PC-9 (cell line): ENCODE results near the gene SLX1A. TPM values are rescaled to one million over a fixed set of nuclear protein-coding genes. Genes with fewer than 3 reads are reported as not detected.
"Not testable (repeated sequence)": the region's sequence is repeated elsewhere in the genome, so short reads cannot be mapped to it uniquely, and the experiment has no call there.

ENCODE experiments used
- BruUV-seq: library from RNA; stranded (reverse); fragments of 400-500 nt; replicated peaks from 2 replicates; lab custom pipeline; 2021; lab: Mats Ljungman, UMichigan
- CTCF ChIA-PET: fragments of 300-600 bp; sonication (Branson Sonifier 250); formaldehyde crosslinking; loops from one replicate; lab custom pipeline; 2022; ENCODE audit warnings: antibody characterized with exemption; lab: Charles Lee
- POLR2A ChIA-PET: fragments of 300-600 bp; sonication (Branson Sonifier 250); formaldehyde crosslinking; loops from one replicate; lab custom pipeline; 2022; ENCODE audit warnings: antibody characterized with exemption; ENCODE audit not compliant: unreplicated experiment; lab: Charles Lee
- DNase-seq, 2 experiments: peaks; one replicate each; pipeline versions ENCODE4 v3.0.0 to v3.0.0-alpha.2; 2015 to 2022; ENCODE audit warnings: mixed read lengths in 1 of 2
- H2AFZ ChIP-seq: fragments of 200-600 bp; sonication (generic); 2 replicates; pipeline ENCODE4 v1.8.1; 2017; ENCODE audit warnings: antibody characterized with exemption
- H3F3A ChIP-seq: fragments of 200-600 bp; sonication (generic); 2 replicates; pipeline ENCODE4 v1.8.1; 2017; ENCODE audit warnings: antibody characterized with exemption, mild to moderate bottlenecking, low read depth; ENCODE audit not compliant: insufficient read depth
- H3K27ac ChIP-seq: fragments of 200-600 bp; sonication (generic); 2 replicates; pipeline ENCODE4 v1.6.1; 2016; ENCODE audit warnings: mixed run types
- H3K27me3 ChIP-seq: fragments of 200-600 bp; sonication (generic); 2 replicates; pipeline ENCODE4 v1.6.1; 2016; ENCODE audit warnings: low read depth, mixed run types; ENCODE audit not compliant: insufficient read depth
- H3K36me3 ChIP-seq: fragments of 200-600 bp; sonication (generic); 2 replicates; pipeline ENCODE4 v1.6.1; 2016; ENCODE audit warnings: low read depth, mixed run types
- H3K4me1 ChIP-seq: fragments of 200-600 bp; sonication (generic); replicated peaks from 2 replicates; pipeline ENCODE4 v1.6.1; 2016; ENCODE audit warnings: mixed run types; ENCODE audit not compliant: insufficient read depth
- H3K4me2 ChIP-seq: fragments of 200-600 bp; sonication (generic); 2 replicates; pipeline ENCODE4 v1.6.1; 2017; ENCODE audit warnings: mixed run types
- H3K4me3 ChIP-seq: fragments of 200-600 bp; sonication (generic); 2 replicates; pipeline ENCODE4 v1.6.1; 2016; ENCODE audit warnings: mixed run types
- H3K79me2 ChIP-seq: fragments of 200-600 bp; sonication (generic); 2 replicates; pipeline ENCODE4 v1.6.1; 2017; ENCODE audit warnings: low read depth, mixed run types
- H3K9me2 ChIP-seq: fragments of 200-600 bp; sonication (generic); 2 replicates; pipeline ENCODE4 v1.8.1; 2017; ENCODE audit warnings: mild to moderate bottlenecking; ENCODE audit not compliant: insufficient read depth
- H3K9me3 ChIP-seq: fragments of 200-600 bp; sonication (generic); 2 replicates; pipeline ENCODE4 v1.8.1; 2016; ENCODE audit warnings: low read depth; ENCODE audit not compliant: insufficient read depth
- H4K20me1 ChIP-seq: fragments of 200-600 bp; sonication (generic); 2 replicates; pipeline ENCODE4 v1.8.1; 2017; ENCODE audit not compliant: insufficient read depth
- EZH2 ChIP-seq: fragments of 200-600 bp; sonication (generic); IDR thresholded peaks from 2 replicates; pipeline ENCODE4 v1.8.0; 2017; ENCODE audit warnings: antibody characterized with exemption, low read depth
- intact Hi-C: fragments of 100-400 bp; cut with micrococcal nuclease; formaldehyde crosslinking; loops from one replicate; pipeline ENCODE4 v1.10.0; 2022; ENCODE audit not compliant: unreplicated experiment
- total RNA-seq: library from RNA; stranded (reverse); gene quantifications from 2 replicates; pipeline ENCODE4 v1.2.3, GENCODE V29; 2021
- TF ChIP-seq, protein P1 (sequence below): fragments of 200-600 bp; sonication (generic); conservative IDR thresholded peaks from 2 replicates; pipeline ENCODE4 v1.6.1; 2017; ENCODE audit warnings: mixed run types, antibody characterized with exemption, mild to moderate bottlenecking, moderate library complexity

The SLX1A gene
- total RNA-seq, 1 experiment from 2014 or later: 100 TPM

DNA sequence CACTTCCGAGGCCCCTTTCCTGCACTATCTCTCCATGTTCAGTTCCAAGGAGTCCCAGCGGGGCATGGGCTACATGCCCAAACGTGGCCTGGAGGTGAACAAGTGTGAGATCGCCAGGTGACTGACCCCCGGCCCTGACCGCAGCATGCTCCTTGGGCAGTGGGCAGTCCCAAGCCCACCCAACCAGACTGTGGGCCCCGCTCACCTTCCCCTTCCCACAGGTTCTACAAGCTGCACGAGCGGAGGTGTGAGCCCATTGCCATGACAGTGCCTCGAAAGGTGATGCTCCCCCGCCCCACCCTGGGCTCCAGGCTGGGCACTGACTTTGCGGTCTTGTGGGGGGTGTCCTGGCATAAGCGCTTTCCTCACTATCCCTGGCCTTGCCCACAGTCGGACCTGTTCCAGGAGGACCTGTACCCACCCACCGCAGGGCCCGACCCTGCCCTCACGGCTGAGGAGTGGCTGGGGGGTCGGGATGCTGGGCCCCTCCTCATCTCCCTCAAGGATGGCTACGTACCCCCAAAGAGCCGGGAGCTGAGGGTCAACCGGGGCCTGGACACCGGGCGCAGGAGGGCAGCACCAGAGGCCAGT is 5.6 kb upstream of the SLX1A start:
- H3K4me2 ChIP-seq: no peak overlapping the region
- no peaks in the 10 kb centered on the region for H3K9me3 ChIP-seq
- no peak for DNase-seq
- H3K4me1 ChIP-seq: no peaks in the 10 kb centered on the region
- BruUV-seq: no TSS peak
- no peak overlapping the region for H3K4me3 ChIP-seq
- intact Hi-C loops: no loop called here
- no peaks in the 10 kb centered on the region for H3K79me2 ChIP-seq
- POLR2A ChIA-PET: no interaction called here
- H3F3A ChIP-seq: peaks cover 12% of the 10 kb centered on the region; the same call in 1 of the 2 replicates
- H4K20me1 ChIP-seq: no peaks in the 10 kb centered on the region
- no peak for TF ChIP-seq EZH2
- TF ChIP-seq, protein P1, sequence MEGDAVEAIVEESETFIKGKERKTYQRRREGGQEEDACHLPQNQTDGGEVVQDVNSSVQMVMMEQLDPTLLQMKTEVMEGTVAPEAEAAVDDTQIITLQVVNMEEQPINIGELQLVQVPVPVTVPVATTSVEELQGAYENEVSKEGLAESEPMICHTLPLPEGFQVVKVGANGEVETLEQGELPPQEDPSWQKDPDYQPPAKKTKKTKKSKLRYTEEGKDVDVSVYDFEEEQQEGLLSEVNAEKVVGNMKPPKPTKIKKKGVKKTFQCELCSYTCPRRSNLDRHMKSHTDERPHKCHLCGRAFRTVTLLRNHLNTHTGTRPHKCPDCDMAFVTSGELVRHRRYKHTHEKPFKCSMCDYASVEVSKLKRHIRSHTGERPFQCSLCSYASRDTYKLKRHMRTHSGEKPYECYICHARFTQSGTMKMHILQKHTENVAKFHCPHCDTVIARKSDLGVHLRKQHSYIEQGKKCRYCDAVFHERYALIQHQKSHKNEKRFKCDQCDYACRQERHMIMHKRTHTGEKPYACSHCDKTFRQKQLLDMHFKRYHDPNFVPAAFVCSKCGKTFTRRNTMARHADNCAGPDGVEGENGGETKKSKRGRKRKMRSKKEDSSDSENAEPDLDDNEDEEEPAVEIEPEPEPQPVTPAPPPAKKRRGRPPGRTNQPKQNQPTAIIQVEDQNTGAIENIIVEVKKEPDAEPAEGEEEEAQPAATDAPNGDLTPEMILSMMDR: no peak
- H3K9me2 ChIP-seq: no peaks in the 10 kb centered on the region
- H3K27ac ChIP-seq: no peak overlapping the region
- CTCF ChIA-PET: interaction anchor here (0.6 kb wide), 1 partner anchor 218 kb away, joined by 3 read pairs; no protein-coding TSS in a partner anchor
- no peak overlapping the region for H2AFZ ChIP-seq
- no peaks in the 10 kb centered on the region for H3K36me3 ChIP-seq
- no peaks in the 10 kb centered on the region for H3K27me3 ChIP-seq

DNA sequence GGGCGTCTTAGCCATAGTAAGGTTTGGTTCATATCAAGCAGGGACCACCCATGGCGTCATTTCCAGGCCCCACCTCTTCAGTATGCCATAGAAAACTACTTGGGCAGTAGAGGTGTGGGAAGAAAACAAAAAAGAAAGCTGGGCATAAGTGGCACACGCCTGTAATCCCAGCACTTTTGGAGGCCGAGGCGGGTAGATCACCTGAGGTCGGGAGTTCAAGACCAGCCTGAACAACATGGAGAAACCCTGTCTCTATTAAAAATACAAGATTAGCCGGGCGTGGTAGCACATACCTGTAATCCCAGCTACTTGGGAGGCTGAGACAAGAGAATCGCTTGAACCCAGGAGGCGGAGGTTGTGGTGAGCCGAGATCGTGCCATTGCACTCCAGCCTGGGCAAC is 2.5 kb upstream of the SLX1A start:
- H3K27me3 ChIP-seq, H3K4me2 ChIP-seq, POLR2A ChIA-PET, DNase-seq, H2AFZ ChIP-seq, H3K4me1 ChIP-seq, H3K79me2 ChIP-seq, H3F3A ChIP-seq, BruUV-seq, H4K20me1 ChIP-seq, intact Hi-C loops, H3K4me3 ChIP-seq, H3K9me2 ChIP-seq, CTCF ChIA-PET, H3K9me3 ChIP-seq, H3K36me3 ChIP-seq, H3K27ac ChIP-seq: not testable (repeated sequence)

DNA sequence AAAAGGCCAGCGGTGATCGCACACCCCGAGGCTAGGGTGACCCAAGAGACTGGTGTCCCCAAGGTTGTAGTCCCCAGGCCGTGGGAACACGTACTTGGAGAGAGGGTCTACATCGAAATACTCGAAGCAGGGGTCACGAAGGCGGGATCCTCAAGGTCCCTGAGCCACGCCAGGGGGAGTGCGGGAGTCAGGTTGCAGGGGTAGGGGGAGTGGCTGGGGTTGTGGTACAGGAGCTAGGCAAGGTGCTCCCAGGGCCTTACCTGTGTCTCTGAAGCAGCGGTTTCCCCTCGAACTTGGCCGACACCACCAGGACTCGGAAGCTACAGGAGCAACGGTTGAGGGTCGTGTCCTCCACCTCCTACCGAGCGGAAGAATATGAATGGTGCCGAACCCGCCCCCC is 577 bp upstream of the SLX1A start:
- H3K27ac ChIP-seq, intact Hi-C loops, H3K9me3 ChIP-seq, H3K4me2 ChIP-seq, POLR2A ChIA-PET, H4K20me1 ChIP-seq, DNase-seq, H3K79me2 ChIP-seq, H2AFZ ChIP-seq, CTCF ChIA-PET, H3K36me3 ChIP-seq, H3K4me3 ChIP-seq, H3F3A ChIP-seq, H3K4me1 ChIP-seq, H3K9me2 ChIP-seq, H3K27me3 ChIP-seq: not testable (repeated sequence)
- BruUV-seq: TSS peak; percentile 57

DNA sequence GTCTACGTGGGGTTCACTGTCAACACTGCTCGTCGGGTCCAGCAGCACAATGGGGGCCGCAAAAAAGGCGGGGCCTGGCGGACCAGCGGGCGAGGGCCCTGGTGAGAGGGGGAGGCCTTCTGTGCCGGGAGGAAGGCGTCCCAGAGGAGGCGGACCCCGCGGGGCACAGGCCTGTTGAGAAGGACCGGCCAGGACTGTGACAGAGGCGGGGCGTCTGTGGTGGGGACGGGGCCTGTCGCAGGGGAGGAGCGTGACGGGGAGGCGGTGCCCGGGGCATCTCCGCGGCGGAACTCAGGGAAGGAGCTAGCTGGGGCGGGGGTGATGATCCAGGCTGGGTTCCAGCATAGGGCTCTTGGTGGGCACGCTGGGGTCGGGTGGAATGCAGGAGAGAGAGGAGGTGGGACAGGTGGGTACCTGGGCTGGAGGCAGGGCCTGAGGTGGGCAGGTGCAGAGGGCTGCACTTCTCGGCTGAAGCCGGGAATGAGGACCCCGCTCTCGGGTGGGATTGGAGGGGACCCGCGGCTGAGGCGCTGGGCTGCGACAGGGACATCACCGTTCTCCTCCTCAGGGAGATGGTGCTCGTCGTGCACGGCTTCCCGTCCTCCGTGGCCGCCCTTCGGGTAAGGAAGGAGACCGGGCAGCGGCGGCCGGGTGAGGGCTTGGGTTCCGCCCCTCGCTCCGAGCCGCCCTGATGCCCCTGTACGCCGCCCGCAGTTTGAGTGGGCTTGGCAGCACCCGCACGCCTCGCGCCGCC is 674 bp downstream of the SLX1A start:
- H2AFZ ChIP-seq, H3K9me3 ChIP-seq, intact Hi-C loops, H3K27me3 ChIP-seq, H3K4me1 ChIP-seq, H3K27ac ChIP-seq, H3F3A ChIP-seq, H3K9me2 ChIP-seq, POLR2A ChIA-PET, H3K36me3 ChIP-seq, CTCF ChIA-PET, H4K20me1 ChIP-seq, H3K79me2 ChIP-seq, DNase-seq: not testable (repeated sequence)
- Histone ChIP-seq H3K4me2 (peak overlapping the region; percentile 82), H3K4me3 (peak overlapping the region; percentile 66)
- BruUV-seq: TSS peak; percentile 90

DNA sequence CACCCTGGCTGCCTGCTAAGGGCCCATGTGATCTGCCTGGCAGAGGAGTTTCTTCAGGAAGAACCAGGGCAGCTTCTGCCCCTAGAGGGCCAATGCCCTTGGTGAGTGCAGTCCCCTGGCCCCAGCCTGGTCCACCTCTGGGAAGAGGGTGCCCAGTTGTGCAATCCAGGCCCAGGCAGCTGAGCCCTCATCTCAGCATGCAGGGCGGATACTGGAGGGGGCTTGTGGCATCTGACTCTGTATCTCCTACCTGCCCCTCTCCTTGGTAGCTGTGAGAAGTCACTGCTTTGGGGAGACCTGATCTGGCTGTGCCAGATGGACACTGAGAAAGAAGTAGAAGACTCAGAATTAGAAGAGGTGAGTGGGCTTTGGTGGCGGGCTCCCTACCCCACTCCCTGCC is 3.3 kb downstream of the SLX1A start:
- not testable (repeated sequence) for H3K36me3 ChIP-seq

DNA sequence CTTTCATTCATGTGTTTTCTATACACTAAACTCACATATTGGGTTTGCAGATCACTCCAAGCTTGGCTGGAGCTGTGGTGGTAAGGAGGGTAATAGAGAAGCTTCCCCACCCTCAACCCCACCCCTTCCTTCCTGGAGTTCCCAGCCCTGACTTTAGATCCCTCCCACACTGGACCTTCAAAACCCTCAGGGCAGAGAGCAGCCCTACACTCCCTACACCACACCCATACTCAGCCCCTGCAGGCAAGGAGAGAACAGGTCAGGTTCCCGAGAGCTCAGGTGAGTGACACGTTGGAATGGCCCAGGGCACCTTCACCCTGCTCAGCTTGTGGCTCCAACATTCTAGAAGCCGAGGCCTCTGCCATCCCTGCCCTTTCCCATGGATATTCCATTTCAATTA is 5.4 kb downstream of the SLX1A start, which contains the start of gene SULT1A3:
TSS of gene SULT1A3 (plus strand) at position 207 of the 400 bp plus-strand sequence. CDS start 1,474 bp downstream, outside the sequence.
- H3K27me3 ChIP-seq, H3K9me2 ChIP-seq, CTCF ChIA-PET, H3K9me3 ChIP-seq, H3K4me3 ChIP-seq, H3K4me1 ChIP-seq, BruUV-seq, DNase-seq, H2AFZ ChIP-seq, intact Hi-C loops, H3F3A ChIP-seq, H3K4me2 ChIP-seq, POLR2A ChIA-PET, H3K36me3 ChIP-seq, H4K20me1 ChIP-seq, H3K79me2 ChIP-seq, H3K27ac ChIP-seq: not testable (repeated sequence)

More for the DNA sequence above, 3.3 kb downstream of the SLX1A start:
- POLR2A ChIA-PET, H3K4me1 ChIP-seq, intact Hi-C loops, BruUV-seq, DNase-seq, H3K9me2 ChIP-seq, H2AFZ ChIP-seq, H3K4me3 ChIP-seq, H3K79me2 ChIP-seq, H3K4me2 ChIP-seq, CTCF ChIA-PET, H3K27ac ChIP-seq, H4K20me1 ChIP-seq, H3F3A ChIP-seq, H3K27me3 ChIP-seq, H3K9me3 ChIP-seq: not testable (repeated sequence)
